HEK293T (cell line): Measurements from ENCODE around the gene CELF1.
A peak's percentile ranks its signal among the peaks of the same experiment; 100 is the strongest.
"Not testable (repeated sequence)": the region's sequence is repeated elsewhere in the genome, so short reads cannot be mapped to it uniquely, and the experiment has no call there.

Experiments used
- CTCF ChIA-PET: fragments of 350-600 bp; formaldehyde crosslinking; extraction: SDS; loops from one replicate; lab custom pipeline; 2021; ENCODE audit warnings: antibody characterized with exemption, inconsistent platforms; lab: Yijun Ruan, JAX
- POLR2A ChIA-PET: fragments of 350-600 bp; formaldehyde crosslinking; extraction: SDS; loops from one replicate; lab custom pipeline; 2020; ENCODE audit warnings: antibody characterized with exemption, inconsistent platforms; lab: Yijun Ruan, JAX
- DNase-seq: peaks from one replicate; pipeline ENCODE4 v3.0.0; 2012; ENCODE audit warnings: mixed read lengths; ENCODE audit errors: extremely low spot score
- ARNT ChIP-seq: fragments of 450-650 bp; IDR thresholded peaks from 2 replicates; pipeline ENCODE4 v1.6.1; 2017; ENCODE audit warnings: mild to moderate bottlenecking
- BHLHE40 ChIP-seq: fragments of 450-650 bp; IDR thresholded peaks from 2 replicates; pipeline ENCODE4 v1.6.1; 2016; ENCODE audit warnings: mild to moderate bottlenecking, moderate library complexity, borderline replicate concordance
- CTBP1 ChIP-seq: fragments of 450-650 bp; IDR thresholded peaks from 2 replicates; pipeline ENCODE4 v1.6.1; 2016; ENCODE audit warnings: borderline replicate concordance
- ELF4 ChIP-seq: fragments of 450-650 bp; IDR thresholded peaks from 2 replicates; pipeline ENCODE4 v1.6.1; 2017; ENCODE audit warnings: antibody characterized with exemption
- FOXA1 ChIP-seq: fragments of 450-650 bp; IDR thresholded peaks from 2 replicates; pipeline ENCODE4 v1.6.1; 2016; ENCODE audit warnings: mild to moderate bottlenecking
- FOXK2 ChIP-seq: fragments of 450-650 bp; IDR thresholded peaks from 2 replicates; pipeline ENCODE4 v1.6.1; 2016; ENCODE audit warnings: mild to moderate bottlenecking
- FOXM1 ChIP-seq: fragments of 450-650 bp; IDR thresholded peaks from 2 replicates; pipeline ENCODE4 v1.6.1; 2017; ENCODE audit warnings: mild to moderate bottlenecking, borderline replicate concordance
- HDGF ChIP-seq: fragments of 450-650 bp; IDR thresholded peaks from 2 replicates; pipeline ENCODE4 v1.6.1; 2017; ENCODE audit warnings: antibody characterized with exemption, borderline replicate concordance
- L3MBTL2 ChIP-seq: fragments of 450-650 bp; conservative IDR thresholded peaks from 2 replicates; pipeline ENCODE4 v1.6.1; 2016; ENCODE audit warnings: mild to moderate bottlenecking
- LEF1 ChIP-seq: fragments of 450-650 bp; IDR thresholded peaks from 2 replicates; pipeline ENCODE4 v1.6.1; 2017; ENCODE audit warnings: mild to moderate bottlenecking, borderline replicate concordance
- NFRKB ChIP-seq: fragments of 450-650 bp; IDR thresholded peaks from 2 replicates; pipeline ENCODE4 v1.6.1; 2016; ENCODE audit warnings: mild to moderate bottlenecking, moderate library complexity
- SP1 ChIP-seq: fragments of 450-650 bp; IDR thresholded peaks from 2 replicates; pipeline ENCODE4 v1.6.1; 2017
- SUZ12 ChIP-seq: fragments of 450-650 bp; IDR thresholded peaks from 2 replicates; pipeline ENCODE4 v1.6.1; 2016; ENCODE audit warnings: mild to moderate bottlenecking
- TARDBP ChIP-seq: fragments of 450-650 bp; IDR thresholded peaks from 2 replicates; pipeline ENCODE4 v1.6.1; 2016
- ZNF384 ChIP-seq: fragments of 450-650 bp; IDR thresholded peaks from 2 replicates; pipeline ENCODE4 v1.6.1; 2016
- TF ChIP-seq, protein P1 (sequence below): fragments of 450-650 bp; IDR thresholded peaks from 2 replicates; pipeline ENCODE4 v1.6.1; 2016

CELF1 gene

DNA sequence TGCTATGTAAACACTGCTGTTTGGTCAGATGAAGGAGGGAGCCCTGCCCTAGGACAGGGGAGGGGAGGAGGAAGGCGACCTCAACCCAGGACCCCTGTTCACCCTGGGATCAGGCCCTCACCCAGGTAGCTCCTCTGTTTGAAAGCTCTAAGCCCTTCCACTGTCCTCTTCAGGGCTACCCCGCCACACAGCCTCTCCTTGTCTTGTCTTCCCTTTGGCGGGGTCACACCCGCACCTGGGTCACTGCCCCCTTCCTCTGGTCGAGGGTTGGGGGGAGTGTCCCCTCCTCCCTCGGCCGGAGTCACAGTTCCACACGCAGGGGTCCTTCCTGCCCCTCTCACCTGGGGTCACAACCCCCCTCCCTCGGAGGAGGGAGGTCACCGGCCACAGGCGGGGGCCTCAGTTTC, 12.0 kb upstream of the CELF1 start:
- TF ChIP-seq ELF4: no peak
- TF ChIP-seq, protein P1, sequence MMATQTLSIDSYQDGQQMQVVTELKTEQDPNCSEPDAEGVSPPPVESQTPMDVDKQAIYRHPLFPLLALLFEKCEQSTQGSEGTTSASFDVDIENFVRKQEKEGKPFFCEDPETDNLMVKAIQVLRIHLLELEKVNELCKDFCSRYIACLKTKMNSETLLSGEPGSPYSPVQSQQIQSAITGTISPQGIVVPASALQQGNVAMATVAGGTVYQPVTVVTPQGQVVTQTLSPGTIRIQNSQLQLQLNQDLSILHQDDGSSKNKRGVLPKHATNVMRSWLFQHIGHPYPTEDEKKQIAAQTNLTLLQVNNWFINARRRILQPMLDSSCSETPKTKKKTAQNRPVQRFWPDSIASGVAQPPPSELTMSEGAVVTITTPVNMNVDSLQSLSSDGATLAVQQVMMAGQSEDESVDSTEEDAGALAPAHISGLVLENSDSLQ: no peak
- no peak for TF ChIP-seq ZNF384
- TF ChIP-seq FOXM1: no peak
- no peak for TF ChIP-seq SUZ12
- TF ChIP-seq CTBP1: no peak
- no peak for TF ChIP-seq L3MBTL2
- no peak for TF ChIP-seq LEF1
- no peak for TF ChIP-seq FOXA1
- TF ChIP-seq SP1: no peak
- DNase-seq: no peak
- ChIA-PET POLR2A (interaction anchor here (1.0 to 3.3 kb wide), 8 partner anchors 9 to 55 kb away, joined by 3 to 20 read pairs (median 6); partner anchors contain the start of genes C1QTNF4, CELF1, KBTBD4 and NDUFS3), CTCF (interaction anchor here (1.0 to 1.2 kb wide), 2 partner anchors 13 to 52 kb away, joined by 3 to 4 read pairs; no protein-coding TSS in a partner anchor)

DNA sequence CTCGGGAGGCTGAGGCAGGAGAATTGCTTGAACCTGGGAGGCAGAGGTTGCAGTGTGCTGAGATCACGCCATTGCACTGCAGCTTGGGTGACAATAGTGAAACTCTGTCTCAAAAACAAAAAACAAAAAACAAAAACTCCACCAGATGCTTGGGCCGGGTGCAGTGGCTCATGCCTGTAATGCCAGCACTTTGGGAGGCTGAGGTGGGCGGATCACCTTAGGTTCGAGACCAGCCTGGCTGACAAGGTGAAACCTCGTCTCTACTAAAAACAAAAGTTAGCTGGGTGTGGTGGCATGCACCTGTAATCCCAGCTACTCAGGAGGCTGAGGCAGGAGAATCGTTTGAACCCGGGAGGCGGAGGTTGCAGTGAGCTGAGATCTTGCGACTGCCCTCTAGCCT, 11.4 kb upstream of the CELF1 start:
- not testable (repeated sequence) for DNase-seq
- POLR2A ChIA-PET: interaction anchor here (0.7 to 3.3 kb wide), 8 partner anchors 9 to 804 kb away, joined by 3 to 20 read pairs (median 6); partner anchors contain the start of genes C1QTNF4, CELF1, KBTBD4 and NDUFS3
- CTCF ChIA-PET: interaction anchor here (1.2 kb wide), 1 partner anchor 13 kb away, joined by 4 read pairs; no protein-coding TSS in a partner anchor

DNA sequence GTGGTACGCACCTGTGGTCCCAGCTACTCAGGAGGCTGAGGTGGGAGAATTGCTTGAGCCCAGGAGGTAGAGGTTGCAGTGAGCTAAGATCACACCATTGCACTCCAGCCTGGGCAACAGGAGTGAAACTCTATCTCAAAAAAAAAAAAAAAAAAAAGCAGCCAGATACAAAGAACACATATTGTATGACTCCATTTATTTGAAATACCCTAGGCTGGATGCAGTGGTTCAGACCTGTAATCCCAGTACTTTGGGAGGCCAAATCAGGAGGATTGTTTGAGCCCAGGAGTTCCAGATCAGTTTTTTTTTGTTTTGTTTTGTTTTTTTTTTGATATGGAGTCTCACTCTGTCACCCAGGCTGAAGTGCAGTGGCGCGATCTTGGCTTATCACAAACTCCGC, 9.5 kb upstream of the CELF1 start:
- POLR2A ChIA-PET, DNase-seq, CTCF ChIA-PET: not testable (repeated sequence)
- peak; percentile 49; the same call in 1 of the 2 replicates for TF ChIP-seq ZNF384

DNA sequence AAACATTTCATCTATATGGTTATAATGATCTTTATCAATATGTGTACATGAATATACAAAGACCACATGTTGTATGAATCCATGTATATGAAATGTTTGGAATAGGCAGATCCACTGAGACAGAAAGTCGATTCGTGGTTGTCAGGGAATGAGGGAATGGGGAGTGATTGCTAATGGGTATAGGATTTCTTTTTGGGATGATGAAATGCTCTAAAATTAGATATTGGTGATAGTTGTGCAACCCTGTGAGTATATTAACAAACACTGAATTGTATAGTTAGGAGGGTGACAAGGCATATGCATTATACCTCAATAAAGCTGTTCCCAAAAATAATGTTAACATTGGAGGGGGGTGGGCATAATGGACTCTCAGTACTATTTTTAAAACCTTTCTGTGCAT, 7.5 kb upstream of the CELF1 start:
- CTCF ChIA-PET: no interaction called here
- TF ChIP-seq SP1: no peak
- no peak for TF ChIP-seq CTBP1
- TF ChIP-seq ZNF384: no peak
- no peak for TF ChIP-seq L3MBTL2
- no peak for TF ChIP-seq SUZ12
- no peak for TF ChIP-seq FOXM1
- no peak for TF ChIP-seq NFRKB
- TF ChIP-seq HDGF: no peak
- no peak for TF ChIP-seq FOXK2
- no peak for DNase-seq
- POLR2A ChIA-PET: no interaction called here

DNA sequence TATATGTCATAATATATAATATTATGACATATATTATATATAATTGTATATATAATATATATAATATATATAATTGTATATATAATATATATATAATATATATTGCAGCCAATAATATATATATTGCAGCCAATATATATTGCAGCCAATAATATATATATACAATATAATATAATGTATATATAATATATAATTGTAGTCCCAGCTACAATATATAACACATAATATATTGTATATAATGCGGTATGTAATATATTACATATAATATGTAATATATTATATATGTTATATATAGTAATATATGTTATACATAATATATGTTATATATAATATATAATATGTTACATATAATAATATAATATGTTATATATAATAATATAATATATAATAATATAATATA, 5.8 kb upstream of the CELF1 start:
- ChIA-PET POLR2A (no interaction called here), CTCF (interaction anchor here (0.6 kb wide), 1 partner anchor 18 kb away, joined by 5 read pairs; no protein-coding TSS in a partner anchor)
- DNase-seq: no peak
- TF ChIP-seq CTBP1 (no peak), NFRKB (no peak)

DNA sequence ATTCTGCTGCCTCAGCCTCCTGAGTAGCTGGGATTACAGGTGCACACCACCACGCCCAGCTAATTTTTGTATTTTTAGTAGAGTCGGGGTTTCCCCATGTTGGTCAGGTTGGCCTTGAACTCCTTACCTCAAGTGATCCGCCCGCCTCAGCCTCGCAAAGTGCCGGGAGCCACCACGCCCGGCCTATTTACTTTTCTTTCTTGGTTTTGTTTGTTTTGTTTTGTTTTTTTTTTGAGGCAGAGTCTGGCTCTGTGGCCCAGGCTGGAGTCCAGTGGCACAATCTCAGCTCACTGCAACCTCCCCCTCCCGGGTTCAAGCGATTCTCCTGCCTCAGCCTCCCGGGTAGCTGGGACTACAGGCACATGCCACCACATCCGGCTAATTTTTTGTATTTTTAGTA, 4.1 kb upstream of the CELF1 start:
- POLR2A ChIA-PET, DNase-seq, CTCF ChIA-PET: not testable (repeated sequence)

DNA sequence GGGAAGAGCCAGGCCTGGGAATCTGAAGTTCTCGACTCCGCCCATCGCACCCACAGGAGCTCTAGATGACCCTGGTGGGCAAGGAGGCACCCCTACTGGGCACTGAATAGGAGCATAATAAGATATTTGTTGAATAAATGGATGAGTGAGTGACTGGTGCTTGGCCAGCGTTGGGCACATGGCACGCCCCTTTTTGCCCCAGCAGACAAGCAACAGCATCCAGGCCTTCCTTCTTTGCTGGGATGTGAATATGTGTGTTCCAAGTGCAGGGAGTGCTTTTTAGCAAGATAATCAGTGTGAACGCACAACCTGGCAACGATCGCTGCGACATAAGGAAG, 443 bp upstream of the CELF1 start:
- POLR2A ChIA-PET: interaction anchor here (0.6 to 3.6 kb wide), 2 partner anchors 12 to 27 kb away, joined by 3 to 18 read pairs; partner anchors contain the start of gene PTPMT1
- CTCF ChIA-PET: interaction anchor here (0.5 to 0.9 kb wide), 8 partner anchors 13 to 141 kb away, joined by 3 to 6 read pairs (median 4); no protein-coding TSS in a partner anchor
- no peak for DNase-seq
- TF ChIP-seq, protein P1: peak; percentile 72
- TF ChIP-seq HDGF: no peak

DNA sequence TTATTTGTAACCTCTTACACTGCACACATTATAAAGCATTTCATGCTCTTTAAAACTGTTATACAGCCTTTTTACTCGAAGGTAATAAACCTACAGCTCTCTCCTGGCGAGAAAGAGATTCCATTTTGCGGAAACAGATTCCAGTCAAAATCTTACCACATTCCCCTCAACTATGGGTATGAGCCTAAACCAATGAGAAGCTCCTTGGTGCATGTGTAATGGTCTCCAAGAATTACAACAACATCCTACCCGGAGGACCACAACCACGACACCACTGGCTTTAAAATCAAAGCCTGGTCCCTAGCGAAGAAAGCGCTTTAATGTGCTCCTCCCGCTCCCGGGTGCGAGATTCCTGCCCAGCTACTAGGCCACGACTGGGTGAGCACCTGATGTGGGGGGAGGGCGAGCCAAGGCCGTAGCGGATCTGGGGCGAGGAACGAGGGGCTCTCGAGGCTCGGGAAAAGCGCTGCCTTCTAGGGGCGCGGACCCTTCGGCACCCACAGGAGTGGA, 821 bp downstream of the CELF1 start:
- no peak for DNase-seq
- no peak for TF ChIP-seq ARNT
- TF ChIP-seq LEF1: no peak
- no peak for TF ChIP-seq FOXM1
- TF ChIP-seq SUZ12: no peak
- TF ChIP-seq ELF4: no peak
- no peak for TF ChIP-seq ZNF384
- TF ChIP-seq L3MBTL2: no peak; the same call in 1 of the 2 replicates
- TF ChIP-seq HDGF: no peak
- TF ChIP-seq BHLHE40: no peak
- TF ChIP-seq, protein P1: no peak
- no peak for TF ChIP-seq NFRKB
- TF ChIP-seq FOXA1: no peak
- TF ChIP-seq CTBP1: no peak
- no peak for TF ChIP-seq TARDBP
- TF ChIP-seq FOXK2: no peak
- ChIA-PET POLR2A (interaction anchor here (0.6 to 3.6 kb wide), 5 partner anchors 12 to 43 kb away, joined by 3 to 18 read pairs (median 5); partner anchors contain the start of gene PTPMT1), CTCF (interaction anchor here (0.7 to 1.6 kb wide), 5 partner anchors 12 to 140 kb away, joined by 3 to 8 read pairs (median 4); no protein-coding TSS in a partner anchor)
